H1 (cell line): ENCODE measurements around the gene TAGLN2. TPM values are rescaled to one million over a fixed set of nuclear protein-coding genes. Genes with fewer than 3 reads are reported as not detected.

Experiments used
- CTCF ChIA-PET: fragments of 300-600 bp; sonication (Branson Sonifier 250); formaldehyde crosslinking; loops from one replicate; lab custom pipeline; 2021; ENCODE audit not compliant: partially characterized antibody; lab: Charles Lee
- POLR2A ChIA-PET: fragments of 300-600 bp; sonication (Branson Sonifier 250); formaldehyde crosslinking; loops from one replicate; lab custom pipeline; 2021; ENCODE audit warnings: inconsistent platforms; ENCODE audit not compliant: partially characterized antibody; lab: Charles Lee
- DNase-seq, 2 experiments: peaks; one replicate each; pipeline versions ENCODE4 v3.0.0 to v3.0.0-alpha.2; 2010 to 2022; ENCODE audit warnings: low spot score in 2 of 2, low read depth in 1 of 2, mixed read lengths in 1 of 2
- FAIRE-seq: peaks from 2 replicates; lab custom pipeline; 2011; peaks lifted over from hg19 to GRCh38; lab: Jason Lieb, UNC
- H2AFZ ChIP-seq: 2 replicates; pipeline ENCODE4 v1.8.1; 2012; ENCODE audit warnings: low read length, inconsistent platforms
- H2AK5ac ChIP-seq: 2 replicates; pipeline ENCODE4 v1.6.1; 2013; ENCODE audit warnings: low read depth, low read length
- H2BK120ac ChIP-seq: replicated peaks from 2 replicates; pipeline ENCODE3; 2013; ENCODE audit warnings: low read depth, low read length, inconsistent platforms
- H2BK12ac ChIP-seq: 2 replicates; pipeline ENCODE4 v1.6.1; 2013; ENCODE audit warnings: low read depth, low read length
- H2BK15ac ChIP-seq: 2 replicates; pipeline ENCODE4 v1.6.1; 2013; ENCODE audit warnings: low read length
- H2BK20ac ChIP-seq: 2 replicates; pipeline ENCODE4 v1.6.1; 2013; ENCODE audit warnings: low read length
- H2BK5ac ChIP-seq: 2 replicates; pipeline ENCODE4 v1.6.1; 2013; ENCODE audit warnings: low read depth, low read length
- H3K14ac ChIP-seq: 2 replicates; pipeline ENCODE4 v1.6.1; 2013; ENCODE audit warnings: inconsistent platforms; ENCODE audit not compliant: insufficient read length
- H3K18ac ChIP-seq: 2 replicates; pipeline ENCODE4 v1.6.1; 2013; ENCODE audit warnings: low read length; ENCODE audit errors: extremely low read depth
- H3K23ac ChIP-seq: 2 replicates; pipeline ENCODE4 v1.6.1; 2013; ENCODE audit warnings: inconsistent platforms; ENCODE audit not compliant: insufficient read length
- H3K23me2 ChIP-seq: 2 replicates; pipeline ENCODE4 v1.6.1; 2013; ENCODE audit warnings: low read depth, low read length
- H3K27ac ChIP-seq: 2 replicates; pipeline ENCODE4 v1.6.1; 2011; ENCODE audit warnings: low read depth, low read length, inconsistent platforms
- H3K27me3 ChIP-seq, 4 experiments: replicated peaks in 1 of 4; 1 replicate in 1 of 4; 2 replicates in 3 of 4; pipeline versions ENCODE4 v1.6.1 to v1.8.1; 2011 to 2013; ENCODE audit warnings: low read length in 3 of 4, mild to moderate bottlenecking in 3 of 4, inconsistent platforms in 2 of 4, mixed read lengths in 2 of 4, moderate library complexity in 1 of 4; ENCODE audit not compliant: control insufficient read depth in 3 of 4, insufficient read depth in 3 of 4; ENCODE audit errors: extremely low read depth in 1 of 4
- H3K36me3 ChIP-seq, 4 experiments: 2 replicates each; pipeline versions ENCODE4 v1.6.1 to v1.8.1; 2011 to 2013; ENCODE audit warnings: mild to moderate bottlenecking in 4 of 4, low read length in 3 of 4, moderate library complexity in 2 of 4, control low read depth in 1 of 4, inconsistent platforms in 1 of 4; ENCODE audit not compliant: insufficient read depth in 4 of 4, control insufficient read depth in 2 of 4
- H3K4ac ChIP-seq: replicated peaks from 2 replicates; pipeline ENCODE3; 2013; ENCODE audit warnings: low read length, low read depth, mixed read lengths, inconsistent platforms; ENCODE audit not compliant: insufficient read length
- H3K4me1 ChIP-seq, 4 experiments: replicated peaks in 1 of 4; 1 replicate in 1 of 4; 2 replicates in 3 of 4; pipeline versions ENCODE4 v1.6.1 to v1.8.1; 2011 to 2013; ENCODE audit warnings: low read length in 3 of 4, inconsistent platforms in 2 of 4, mixed read lengths in 1 of 4; ENCODE audit not compliant: insufficient read depth in 4 of 4, control insufficient read depth in 3 of 4
- H3K4me2 ChIP-seq, 2 experiments: 2 replicates each; pipeline versions ENCODE4 v1.6.1 to v1.8.1; 2011 to 2013; ENCODE audit warnings: low read depth in 2 of 2, low read length in 2 of 2, control low read depth in 1 of 2, inconsistent platforms in 1 of 2, mild to moderate bottlenecking in 1 of 2; ENCODE audit not compliant: insufficient read depth in 1 of 2
- H3K4me3 ChIP-seq, 4 experiments: fragments of 200-600, 300-600 bp in 1 of 4; sonication (generic), shearing (Covaris generic), sonication (Bioruptor Twin) in 1 of 4; 2 replicates each; pipeline versions ENCODE4 v1.5.1 to v1.8.1; 2011 to 2016; ENCODE audit warnings: low read length in 4 of 4, low read depth in 3 of 4, control low read depth in 2 of 4, inconsistent platforms in 2 of 4, mild to moderate bottlenecking in 2 of 4, mixed read lengths in 1 of 4, moderate library complexity in 1 of 4; ENCODE audit not compliant: insufficient read depth in 2 of 4; ENCODE audit errors: extremely low read depth in 1 of 4
- H3K56ac ChIP-seq: replicated peaks from 2 replicates; pipeline ENCODE3; 2013; ENCODE audit warnings: low read depth, mild to moderate bottlenecking, mixed read lengths, low read length, inconsistent platforms; ENCODE audit not compliant: insufficient read length
- H3K79me1 ChIP-seq: 2 replicates; pipeline ENCODE4 v1.6.1; 2013; ENCODE audit warnings: low read depth, low read length, control low read depth
- H3K79me2 ChIP-seq, 2 experiments: 2 replicates each; pipeline versions ENCODE4 v1.6.1 to v1.8.1; 2012 to 2013; ENCODE audit warnings: low read length in 2 of 2, mild to moderate bottlenecking in 2 of 2, inconsistent platforms in 1 of 2; ENCODE audit not compliant: insufficient read depth in 2 of 2, control insufficient read depth in 1 of 2
- H3K9ac ChIP-seq, 4 experiments: replicated peaks in 1 of 4; 1 replicate in 1 of 4; 2 replicates in 3 of 4; pipeline versions ENCODE4 v1.6.1 to v1.8.1; 2011 to 2013; ENCODE audit warnings: low read depth in 3 of 4, low read length in 3 of 4, control low read depth in 2 of 4, mild to moderate bottlenecking in 2 of 4, moderate library complexity in 2 of 4, inconsistent platforms in 1 of 4; ENCODE audit errors: extremely low read depth in 1 of 4
- H3K9me3 ChIP-seq, 2 experiments: 2 replicates each; pipeline versions ENCODE4 v1.6.1 to v1.8.1; 2012 to 2013; ENCODE audit warnings: mild to moderate bottlenecking in 2 of 2, moderate library complexity in 2 of 2, control low read depth in 1 of 2, inconsistent platforms in 1 of 2, low read depth in 1 of 2, low read length in 1 of 2, mixed read lengths in 1 of 2; ENCODE audit not compliant: insufficient read depth in 2 of 2
- H4K20me1 ChIP-seq, 2 experiments: replicated peaks in 1 of 2; 2 replicates each; pipeline versions ENCODE3 to v1.8.1; 2011 to 2013; ENCODE audit warnings: inconsistent platforms in 2 of 2, low read length in 2 of 2, mild to moderate bottlenecking in 1 of 2; ENCODE audit not compliant: insufficient read depth in 2 of 2, control insufficient read depth in 1 of 2
- H4K5ac ChIP-seq: 2 replicates; pipeline ENCODE4 v1.6.1; 2013; ENCODE audit warnings: low read length, low read depth, mixed read lengths, inconsistent platforms; ENCODE audit not compliant: insufficient read length
- H4K8ac ChIP-seq: 2 replicates; pipeline ENCODE4 v1.8.0; 2013; ENCODE audit warnings: mild to moderate bottlenecking, moderate library complexity, low read length, inconsistent platforms; ENCODE audit not compliant: insufficient read depth; ENCODE audit errors: extremely low read depth
- H4K91ac ChIP-seq: replicated peaks from 2 replicates; pipeline ENCODE3; 2013; ENCODE audit warnings: low read length, mixed read lengths, inconsistent platforms; ENCODE audit not compliant: insufficient read length
- CREB1 ChIP-seq: IDR thresholded peaks from 2 replicates; pipeline ENCODE4 v1.6.1; 2012; ENCODE audit warnings: inconsistent platforms
- CTBP2 ChIP-seq: IDR thresholded peaks from 2 replicates; pipeline ENCODE4 v1.7.0; 2011; ENCODE audit warnings: borderline replicate concordance, mild to moderate bottlenecking, moderate library complexity, mixed read lengths, low read length; ENCODE audit not compliant: insufficient read depth, insufficient read length
- EGR1 ChIP-seq: IDR thresholded peaks from 2 replicates; pipeline ENCODE4 v1.6.1; 2011; ENCODE audit warnings: low read depth, low read length, borderline replicate concordance
- GTF2F1 ChIP-seq: IDR thresholded peaks from 2 replicates; pipeline ENCODE4 v1.6.1; 2012; ENCODE audit warnings: low read depth, low read length, improper control_type of control experiment, borderline replicate concordance
- JUN ChIP-seq: IDR thresholded peaks from 2 replicates; pipeline ENCODE4 v1.6.1; 2011; ENCODE audit warnings: low read depth, mild to moderate bottlenecking, improper control_type of control experiment, low read length
- KDM1A ChIP-seq: fragments of 200-600, 300-600 bp; sonication (generic); IDR thresholded peaks from 2 replicates; pipeline ENCODE4 v1.7.1; 2016; ENCODE audit warnings: mild to moderate bottlenecking, low read length, borderline replicate concordance
- MAFK ChIP-seq: IDR thresholded peaks from 2 replicates; pipeline ENCODE4 v1.6.1; 2012; ENCODE audit warnings: low read depth, mild to moderate bottlenecking, improper control_type of control experiment, low read length
- NANOG ChIP-seq: IDR thresholded peaks from 2 replicates; pipeline ENCODE4 v1.6.1; 2011; ENCODE audit warnings: low read length, low read depth, mild to moderate bottlenecking, inconsistent platforms; ENCODE audit not compliant: insufficient read depth, poor library complexity, severe bottlenecking
- POLR2AphosphoS5 ChIP-seq: IDR thresholded peaks from 2 replicates; pipeline ENCODE4 v1.6.1; 2011; ENCODE audit warnings: low read depth, low read length
- RXRA ChIP-seq: IDR thresholded peaks from 2 replicates; pipeline ENCODE4 v1.6.1; 2011; ENCODE audit warnings: low read depth, mild to moderate bottlenecking, low read length, moderate library complexity; ENCODE audit not compliant: insufficient read depth
- SAP30 ChIP-seq: fragments of 300-600 bp; sonication (generic); IDR thresholded peaks from 2 replicates; pipeline ENCODE4 v1.7.1; 2012; ENCODE audit warnings: low read length, moderate library complexity, mild to moderate bottlenecking, inconsistent platforms; ENCODE audit not compliant: insufficient read depth, insufficient replicate concordance
- SIRT6 ChIP-seq: IDR thresholded peaks from one replicate; pipeline ENCODE4 v1.7.1; 2012; ENCODE audit warnings: low read length, inconsistent platforms
- TBP ChIP-seq: IDR thresholded peaks from 2 replicates; pipeline ENCODE4 v1.6.1; 2011; ENCODE audit warnings: low read depth, low read length, improper control_type of control experiment
- WGBS, 2 experiments: shearing (Covaris generic) in 1 of 2; methylation state at CpG; one replicate each; pipeline versions ENCODE4 v1.1.6 to v1.1.7; 2013 to 2015; ENCODE audit warnings: low lambda C conversion rate in 2 of 2, mixed read lengths in 2 of 2, inconsistent platforms in 1 of 2, low coverage in 1 of 2, missing lambda C conversion rate in 1 of 2; ENCODE audit not compliant: insufficient replicate concordance in 2 of 2, insufficient coverage in 1 of 2, insufficient read length in 1 of 2; ENCODE audit errors: extremely low coverage in 1 of 2, missing lambda C conversion rate in 1 of 2; 5-methylcytosine and 5-hydroxymethylcytosine counted together
- polyA plus RNA-seq, 7 experiments: library from polyadenylated mRNA; depleted of rRNA in 3 of 7; stranded (reverse) in 5 of 7; unstranded in 2 of 7; fragments of >200 nt in 5 of 7; fragments of 200-250 nt in 2 of 7; gene quantifications; 1 replicate in 5 of 7; 2 replicates in 1 of 7; 4 replicates in 1 of 7; pipeline versions ENCODE4 v1.2.1 to v1.2.3, GENCODE V29; 2011 to 2013; ENCODE audit warnings: missing spikeins in 2 of 7, mixed read lengths in 2 of 7
- total RNA-seq: library from RNA; stranded (reverse); fragmentation: NEBNext Ultra II Directional; extraction: Animal tissue kit (Norgen Biotek cat#: 25700); gene quantifications from 2 replicates; pipeline ENCODE4 v1.2.1, GENCODE V29; 2021
- TF ChIP-seq, protein P1 (sequence below): IDR thresholded peaks from 2 replicates; pipeline ENCODE4 v1.6.1; 2011; ENCODE audit warnings: low read length, improper control_type of control experiment

TAGLN2 gene
- total and polyA plus RNA-seq, 2 of the 8 experiments (the other 6 are each of a cell fraction or from before 2014, with no cell fraction given) = 93.0 to 114 TPM

DNA sequence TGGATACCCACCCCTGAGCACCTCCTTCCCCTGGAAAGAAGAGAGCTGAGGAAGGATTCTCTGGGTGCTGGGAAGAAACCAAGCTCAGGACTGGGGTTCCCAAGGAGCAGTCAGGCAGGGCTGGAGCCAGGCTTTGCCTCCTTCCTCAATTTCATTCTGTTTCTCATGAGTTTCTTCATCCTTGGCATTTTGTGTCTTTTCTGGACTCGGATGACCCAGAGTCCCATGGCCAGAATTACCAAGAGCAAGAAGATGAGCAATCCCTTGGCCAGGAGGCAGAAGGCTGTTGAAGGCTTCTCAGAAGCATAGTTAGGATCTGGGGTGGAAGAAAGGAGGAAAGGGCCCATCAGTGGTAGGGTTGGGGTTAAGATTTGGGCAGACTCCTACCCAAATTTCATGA lies 26.2 kb upstream of the TAGLN2 start:
- H2BK15ac ChIP-seq = no peak overlapping the region
- CTCF ChIA-PET = interaction anchor here (1.8 to 35.5 kb wide), 3 partner anchors 15 to 152 kb away, joined by 4 to 696 read pairs (median 128); no protein-coding TSS in a partner anchor
- TF ChIP-seq RXRA (no peak), NANOG (no peak), GTF2F1 (no peak), JUN (no peak), KDM1A (no peak), POLR2AphosphoS5 (no peak), SAP30 (no peak), CTBP2 (no peak), CREB1 (no peak), TBP (no peak), MAFK (no peak), EGR1 (no peak), SIRT6 (no peak)
- TF ChIP-seq, protein P1, sequence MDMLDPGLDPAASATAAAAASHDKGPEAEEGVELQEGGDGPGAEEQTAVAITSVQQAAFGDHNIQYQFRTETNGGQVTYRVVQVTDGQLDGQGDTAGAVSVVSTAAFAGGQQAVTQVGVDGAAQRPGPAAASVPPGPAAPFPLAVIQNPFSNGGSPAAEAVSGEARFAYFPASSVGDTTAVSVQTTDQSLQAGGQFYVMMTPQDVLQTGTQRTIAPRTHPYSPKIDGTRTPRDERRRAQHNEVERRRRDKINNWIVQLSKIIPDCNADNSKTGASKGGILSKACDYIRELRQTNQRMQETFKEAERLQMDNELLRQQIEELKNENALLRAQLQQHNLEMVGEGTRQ = no peak
- H2BK5ac ChIP-seq = no peak overlapping the region
- no peak overlapping the region for H4K5ac ChIP-seq
- no peaks in the 10 kb centered on the region for H3K9me3 ChIP-seq
- no peak overlapping the region for H2AK5ac ChIP-seq
- no peaks in the 10 kb centered on the region for H3K36me3 ChIP-seq
- no peak for FAIRE-seq
- no peak overlapping the region for H2AFZ ChIP-seq
- no peak overlapping the region for H2BK20ac ChIP-seq
- H3K18ac ChIP-seq = no peak overlapping the region
- H3K56ac ChIP-seq = no peak overlapping the region
- no peak for DNase-seq
- H3K23ac ChIP-seq = no peak overlapping the region
- no peak overlapping the region for H2BK120ac ChIP-seq
- H2BK12ac ChIP-seq = no peak overlapping the region
- no peaks in the 10 kb centered on the region for H3K79me1 ChIP-seq
- no peaks in the 10 kb centered on the region for H3K79me2 ChIP-seq
- no peak overlapping the region for H3K4me3 ChIP-seq
- H4K91ac ChIP-seq = no peak overlapping the region
- H3K27me3 ChIP-seq = no peaks in the 10 kb centered on the region; a peak in 1 of 7 replicates
- no peak overlapping the region for H3K14ac ChIP-seq
- no peak overlapping the region for H3K27ac ChIP-seq
- H4K8ac ChIP-seq = no peak overlapping the region
- WGBS, 2 experiments = 77% methylated on average over 1 of the region's 1 CpG; no CpG with 5 or more reads in 1 of the 2 experiments
- peaks cover 1 to 4% (median 3%) of the 10 kb centered on the region in 4 experiments; a peak in 5 of 7 replicates for H3K4me1 ChIP-seq
- H3K23me2 ChIP-seq = no peaks in the 10 kb centered on the region
- no peaks in the 10 kb centered on the region for H4K20me1 ChIP-seq
- no peak overlapping the region for H3K9ac ChIP-seq
- POLR2A ChIA-PET = no interaction called here
- H3K4me2 ChIP-seq = no peak overlapping the region
- no peak overlapping the region for H3K4ac ChIP-seq
